ENCODE measurements around the gene CCDC47. TPM values are rescaled to one million over a fixed set of nuclear protein-coding genes. Genes with fewer than 3 reads are reported as not detected.

CCDC47 gene
- total RNA-seq, 1 experiment from 2014 or later: 147 TPM

GRCh38 chr17:63821804-63822203, 48.4 kb upstream of the CCDC47 start:
- Histone ChIP-seq H3K27me3 (ENCODE audit: low read length) (no peaks in the 10 kb centered on the region), H3K4me3 (ENCODE audit: low read length) (no peak overlapping the region), H3K9me3 (ENCODE audit: low read length) (no peaks in the 10 kb centered on the region), H3K4me1 (ENCODE audit: insufficient read depth, low read length) (peaks cover 9% of the 10 kb centered on the region), H3K79me2 (ENCODE audit: low read length) (peaks cover 39% of the 10 kb centered on the region), H3K9me2 (replicated peaks; ENCODE audit: low read length) (no peaks in the 10 kb centered on the region), H2AFZ (ENCODE audit: low read length) (no peak overlapping the region), H3K36me3 (ENCODE audit: low read depth, low read length) (peaks cover 83% of the 10 kb centered on the region), H3K9ac (ENCODE audit: low read length) (no peak overlapping the region), H3F3A (ENCODE audit: low read length, unreplicated experiment) (peaks cover 6% of the 10 kb centered on the region), H3K4me2 (ENCODE audit: low read length) (no peak overlapping the region), H4K20me1 (ENCODE audit: low read length) (0 out of 2 replicates have a peak, but pooled peaks cover 16% of the 10 kb centered on the region), H3K27ac (ENCODE audit: low read length) (no peak overlapping the region)
- no TSS peak for BruUV-seq (replicated peaks)
- no peak for DNase-seq
- no peak for ATAC-seq
- ChIA-PET POLR2A (ENCODE audit: unreplicated experiment) (no interaction called here), CTCF (no interaction called here)
- TF ChIP-seq EZH2phosphoT487 (IDR thresholded peaks at IDR 0.05; ENCODE audit: borderline replicate concordance, low read length) (no peak), EZH2 (IDR thresholded peaks at IDR 0.05; ENCODE audit: low read length, unreplicated experiment) (no peak), CTCF (conservative IDR thresholded peaks at IDR 0.05; ENCODE audit: low read depth, low read length) (no peak)
- intact Hi-C loops (cut with micrococcal nuclease): no loop called here

GRCh38 chr17:63820963-63821561, 47.7 kb upstream of the CCDC47 start:
- Histone ChIP-seq H4K20me1 (ENCODE audit: low read length) (0 out of 2 replicates have a peak, but pooled peaks cover 14% of the 10 kb centered on the region), H3K4me1 (ENCODE audit: insufficient read depth, low read length) (peaks cover 9% of the 10 kb centered on the region), H3K27me3 (ENCODE audit: low read length) (no peaks in the 10 kb centered on the region), H3K79me2 (ENCODE audit: low read length) (peaks cover 32% of the 10 kb centered on the region), H3K4me3 (ENCODE audit: low read length) (no peak overlapping the region), H3K9me2 (replicated peaks; ENCODE audit: low read length) (no peaks in the 10 kb centered on the region), H3K27ac (ENCODE audit: low read length) (no peak overlapping the region), H3K4me2 (ENCODE audit: low read length) (no peak overlapping the region), H3K9me3 (ENCODE audit: low read length) (no peaks in the 10 kb centered on the region), H2AFZ (ENCODE audit: low read length) (no peak overlapping the region), H3K9ac (ENCODE audit: low read length) (no peak overlapping the region), H3K36me3 (ENCODE audit: low read depth, low read length) (peaks cover 91% of the 10 kb centered on the region), H3F3A (ENCODE audit: low read length, unreplicated experiment) (peaks cover 12% of the 10 kb centered on the region)
- DNase-seq (no peak), ATAC-seq (no peak)
- TF ChIP-seq CTCF (conservative IDR thresholded peaks at IDR 0.05; ENCODE audit: low read depth, low read length): no peak
- no peak for TF ChIP-seq EZH2 (IDR thresholded peaks at IDR 0.05; ENCODE audit: low read length, unreplicated experiment)
- no peak for TF ChIP-seq EZH2phosphoT487 (IDR thresholded peaks at IDR 0.05; ENCODE audit: borderline replicate concordance, low read length)
- ChIA-PET POLR2A (ENCODE audit: unreplicated experiment) (no interaction called here), CTCF (no interaction called here)
- no TSS peak for BruUV-seq (replicated peaks)
- intact Hi-C loops (cut with micrococcal nuclease): no loop called here
